ENCODE data around the gene RAB11FIP4.

Gene RAB11FIP4

DNA sequence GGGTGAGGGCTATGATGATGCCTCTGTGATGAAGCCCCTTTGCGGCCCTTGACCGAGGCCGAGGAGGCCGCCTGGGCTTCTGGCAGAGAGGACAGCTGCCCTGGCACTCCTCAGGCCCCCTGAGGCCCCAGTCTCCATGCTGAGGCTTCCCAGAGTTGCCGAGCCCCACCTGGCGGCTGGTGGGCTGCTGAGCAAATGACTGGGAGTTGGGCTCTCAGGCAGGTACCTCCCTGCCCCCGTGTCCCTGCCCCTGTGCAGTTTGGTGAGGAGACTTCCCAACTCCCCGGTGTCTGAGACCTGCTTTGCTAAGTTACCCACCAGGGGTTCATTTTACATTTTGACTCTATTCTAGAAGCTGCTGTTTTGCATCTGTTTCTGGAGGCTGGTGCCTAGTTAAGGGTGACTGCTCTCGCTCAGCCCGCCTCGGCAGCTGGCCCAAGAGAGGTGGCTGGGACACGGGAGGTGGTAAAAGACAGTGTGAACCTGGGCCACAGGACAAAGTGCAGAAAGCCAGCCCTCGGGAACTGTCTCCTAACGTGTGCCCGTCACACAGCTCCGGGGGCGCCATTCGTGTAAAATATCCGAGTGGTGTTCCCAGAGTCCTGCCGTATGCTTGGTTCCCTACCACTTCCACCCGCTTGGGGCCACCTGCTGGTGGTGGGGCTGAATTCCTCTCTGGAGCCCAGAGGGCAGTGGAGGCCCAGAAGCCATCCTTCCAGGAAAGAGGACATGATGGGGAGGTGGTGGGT is 134.5 kb downstream of the RAB11FIP4 start:
- peaks cover 0 to 7% (median 0%) of the 10 kb centered on the region in 11 experiments; a peak in 4 of 22 replicates for H4K20me1 ChIP-seq
- H3K4me3 ChIP-seq, result no peak overlapping the region
- no peak for TF ChIP-seq Cebpa-rat (IDR thresholded peaks at IDR 0.05)
- H3K4me2 ChIP-seq, result no peak overlapping the region
- peaks cover 0 to 6% (median 2%) of the 10 kb centered on the region in 10 experiments; a peak in 6 of 20 replicates for H3K4me1 ChIP-seq
- H3K27me3 ChIP-seq, result no peaks in the 10 kb centered on the region
- H3K9ac ChIP-seq, result no peak overlapping the region
- peaks cover 11 to 22% (median 16%) of the 10 kb centered on the region in 11 experiments for H3K9me3 ChIP-seq (replicated peaks in 1 of 11)
- H3K27ac ChIP-seq, result no peak overlapping the region
- H3K36me3 ChIP-seq, result peaks cover 18 to 91% (median 80%) of the 10 kb centered on the region in 11 experiments

DNA sequence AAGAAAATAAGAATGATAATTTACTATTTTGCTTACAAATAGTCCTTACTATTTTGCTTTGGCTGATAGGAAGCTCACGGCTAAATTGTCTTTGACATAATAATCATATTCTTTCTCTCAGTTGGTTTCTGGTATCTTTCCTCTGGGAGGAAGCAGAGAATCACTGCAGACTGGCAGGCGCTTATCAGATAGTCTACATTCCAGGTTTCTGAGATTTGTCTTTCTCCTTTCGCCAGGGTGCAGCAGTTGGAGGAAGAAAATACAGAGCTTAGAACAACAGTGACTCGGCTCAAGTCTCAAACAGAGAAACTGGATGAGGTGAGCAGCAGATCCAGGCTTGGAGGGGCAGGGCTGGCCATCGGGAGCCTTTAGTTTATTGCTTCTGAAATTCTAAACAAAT is 136.1 kb downstream of the RAB11FIP4 start:
- Histone ChIP-seq H3K4me1 (peaks cover 0 to 6% (median 2%) of the 10 kb centered on the region in 10 experiments; a peak in 6 of 20 replicates), H3K4me2 (no peak overlapping the region), H3K27ac (no peak overlapping the region), H3K4me3 (no peak overlapping the region), H3K27me3 (no peaks in the 10 kb centered on the region), H4K20me1 (peaks cover 0 to 9% (median 0%) of the 10 kb centered on the region in 11 experiments; a peak in 3 of 22 replicates), H3K9ac (no peak overlapping the region), H3K36me3 (peaks cover 22 to 91% (median 81%) of the 10 kb centered on the region in 11 experiments), H3K9me3 (replicated peaks in 1 of 11) (peaks cover 11 to 22% (median 16%) of the 10 kb centered on the region in 11 experiments)
- no peak for TF ChIP-seq Cebpa-rat (IDR thresholded peaks at IDR 0.05)

DNA sequence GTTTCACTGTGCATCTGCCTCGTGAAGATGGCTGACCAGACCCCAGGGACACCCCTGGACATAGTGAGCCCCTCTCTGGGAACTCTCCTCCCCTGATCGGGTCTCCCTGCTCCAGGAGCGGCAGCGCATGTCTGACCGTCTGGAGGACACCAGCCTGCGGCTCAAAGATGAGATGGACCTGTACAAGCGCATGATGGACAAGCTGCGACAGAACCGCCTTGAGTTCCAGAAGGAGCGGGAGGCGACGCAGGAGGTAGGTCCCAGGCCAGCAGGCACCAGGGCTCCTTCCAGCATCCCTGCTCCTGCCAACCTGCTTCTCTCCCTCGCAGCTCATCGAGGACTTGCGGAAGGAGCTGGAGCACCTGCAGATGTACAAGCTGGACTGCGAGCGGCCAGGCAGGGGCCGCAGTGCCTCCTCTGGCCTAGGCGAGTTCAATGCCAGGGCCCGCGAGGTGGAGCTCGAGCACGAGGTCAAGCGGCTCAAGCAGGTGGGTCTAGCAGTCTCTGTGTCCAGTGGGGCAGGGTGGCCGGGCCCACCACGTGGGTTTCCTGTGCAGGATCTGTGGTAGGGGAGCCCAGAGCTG is 136.9 kb downstream of the RAB11FIP4 start:
- H3K4me1 ChIP-seq, result peaks cover 4 to 11% (median 8%) of the 10 kb centered on the region in 10 experiments
- H3K4me2 ChIP-seq, result no peak overlapping the region
- H3K9ac ChIP-seq, result no peak overlapping the region
- H4K20me1 ChIP-seq, result peaks cover 0 to 13% (median 0%) of the 10 kb centered on the region in 11 experiments; a peak in 7 of 22 replicates
- peaks cover 21 to 87% (median 75%) of the 10 kb centered on the region in 11 experiments for H3K36me3 ChIP-seq
- no peak overlapping the region for H3K4me3 ChIP-seq
- H3K9me3 ChIP-seq (replicated peaks in 1 of 11), result peaks cover 9 to 15% (median 11%) of the 10 kb centered on the region in 11 experiments
- TF ChIP-seq Cebpa-rat (IDR thresholded peaks at IDR 0.05), result no peak
- no peak overlapping the region for H3K27ac ChIP-seq
- H3K27me3 ChIP-seq, result no peaks in the 10 kb centered on the region

DNA sequence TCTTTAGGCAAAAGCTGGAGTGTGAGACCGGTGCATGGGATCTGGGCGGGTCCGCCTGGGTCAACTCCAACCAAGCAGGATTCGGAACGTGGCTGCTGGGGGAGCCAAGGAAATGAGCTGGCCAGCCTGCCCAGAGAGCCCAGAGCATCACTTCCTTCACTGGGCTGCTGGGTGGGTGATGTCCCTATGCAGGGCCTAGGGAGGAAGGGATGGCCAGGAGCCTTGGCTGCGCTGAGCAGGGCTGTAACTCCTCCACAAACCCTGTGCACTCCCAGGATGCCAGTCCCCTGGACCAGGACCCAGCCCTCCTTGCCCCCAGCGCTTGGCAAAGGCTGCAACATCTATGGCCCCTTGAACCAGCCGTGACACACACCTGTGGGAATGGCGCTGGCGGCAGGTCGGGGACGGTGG is 138.4 kb downstream of the RAB11FIP4 start:
- no peak for TF ChIP-seq Cebpa-rat (IDR thresholded peaks at IDR 0.05)

DNA sequence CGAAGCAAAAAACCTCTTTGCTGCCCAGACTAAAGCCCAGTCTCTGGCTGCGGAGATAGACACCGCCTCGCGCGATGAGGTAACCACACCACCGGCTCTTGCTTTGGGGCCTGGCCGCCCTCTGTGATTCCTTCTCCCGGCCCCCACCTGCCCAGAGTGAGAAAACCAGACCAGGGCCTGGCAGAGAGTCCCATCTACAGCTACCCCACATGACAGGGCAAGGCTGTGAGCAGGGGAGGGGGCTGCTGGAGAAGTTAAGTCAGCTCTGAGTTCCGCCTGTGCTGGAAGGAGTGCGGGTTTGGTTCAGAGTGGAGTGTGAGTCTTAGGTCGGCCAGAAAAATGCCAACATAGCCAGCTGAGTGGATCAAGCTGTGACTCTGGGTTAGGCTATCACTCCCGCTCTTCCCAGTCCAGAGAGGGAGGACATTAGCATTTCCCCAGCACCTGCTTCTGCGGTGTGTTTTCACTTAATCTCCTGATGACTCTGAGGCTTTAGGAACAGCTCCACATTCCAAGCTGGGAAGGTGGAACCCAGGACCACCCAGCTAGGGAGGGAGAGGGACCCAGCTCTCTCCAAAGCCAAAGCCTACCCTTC is 139.0 kb downstream of the RAB11FIP4 start:
- no peak overlapping the region for H3K27ac ChIP-seq
- no peak overlapping the region for H3K4me3 ChIP-seq
- H3K27me3 ChIP-seq, result no peaks in the 10 kb centered on the region
- peaks cover 0 to 32% (median 0%) of the 10 kb centered on the region in 11 experiments; a peak in 9 of 22 replicates for H4K20me1 ChIP-seq
- no peaks in the 10 kb centered on the region for H3K9me3 ChIP-seq (replicated peaks in 1 of 11)
- TF ChIP-seq Cebpa-rat (IDR thresholded peaks at IDR 0.05), result no peak
- H3K4me1 ChIP-seq, result peaks cover 8 to 26% (median 18%) of the 10 kb centered on the region in 10 experiments
- peak overlapping the region in 1 of 11 experiments; percentile 23; a peak in 1 of 22 replicates for H3K9ac ChIP-seq
- H3K36me3 ChIP-seq, result peaks cover 10 to 69% (median 61%) of the 10 kb centered on the region in 11 experiments; a peak in 18 of 22 replicates
- H3K4me2 ChIP-seq, result no peak overlapping the region

More for the DNA sequence above, 138.4 kb downstream of the RAB11FIP4 start:
- H3K9ac ChIP-seq, result no peak overlapping the region; a peak in 1 of 22 replicates
- peaks cover 0 to 27% (median 0%) of the 10 kb centered on the region in 11 experiments; a peak in 8 of 22 replicates for H4K20me1 ChIP-seq
- peaks cover 0 to under 1% (median 0%) of the 10 kb centered on the region in 11 experiments; a peak in 1 of 22 replicates for H3K9me3 ChIP-seq (replicated peaks in 1 of 11)
- peaks cover 10 to 72% (median 61%) of the 10 kb centered on the region in 11 experiments; a peak in 18 of 22 replicates for H3K36me3 ChIP-seq
- no peak overlapping the region for H3K4me3 ChIP-seq
- H3K4me1 ChIP-seq, result peaks cover 8 to 22% (median 16%) of the 10 kb centered on the region in 10 experiments
- H3K27me3 ChIP-seq, result no peaks in the 10 kb centered on the region
- no peak overlapping the region for H3K27ac ChIP-seq
- no peak overlapping the region for H3K4me2 ChIP-seq

DNA sequence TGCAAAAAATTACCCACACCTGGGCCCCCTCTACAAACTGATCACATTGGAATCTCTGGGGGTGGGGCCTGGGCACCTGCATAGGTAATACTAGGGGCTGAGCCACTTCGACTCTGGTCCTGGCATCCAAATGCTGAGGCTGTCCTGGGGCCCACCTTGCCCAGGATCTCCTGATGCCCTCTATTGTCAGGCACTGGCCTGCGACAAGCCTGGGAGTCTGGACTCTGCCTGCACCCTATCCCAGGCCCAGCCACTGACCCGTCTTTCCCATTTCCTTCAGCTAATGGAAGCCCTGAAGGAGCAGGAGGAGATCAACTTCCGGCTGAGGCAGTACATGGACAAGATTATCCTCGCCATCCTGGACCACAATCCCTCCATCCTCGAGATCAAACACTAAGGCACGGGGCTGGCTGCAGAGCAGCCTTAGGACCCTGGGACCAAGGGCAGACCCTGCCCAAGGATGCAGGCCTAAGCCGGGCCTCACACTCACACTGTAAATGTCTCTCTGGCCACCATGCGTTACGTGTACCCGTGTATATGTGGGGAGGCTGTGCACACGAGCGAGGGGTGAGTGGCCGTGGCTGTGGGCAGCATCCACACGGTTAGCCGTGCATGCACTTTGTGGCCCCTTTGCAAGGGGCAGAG is 140.0 kb downstream of the RAB11FIP4 start:
- Histone ChIP-seq H3K4me2 (no peak overlapping the region), H4K20me1 (peaks cover 0 to 33% (median 0%) of the 10 kb centered on the region in 11 experiments; a peak in 8 of 22 replicates), H3K27ac (no peak overlapping the region), H3K27me3 (no peaks in the 10 kb centered on the region), H3K4me3 (no peak overlapping the region), H3K36me3 (peaks cover 10 to 63% (median 59%) of the 10 kb centered on the region in 11 experiments; a peak in 18 of 22 replicates), H3K4me1 (peaks cover 8 to 35% (median 28%) of the 10 kb centered on the region in 10 experiments), H3K9me3 (replicated peaks in 1 of 11) (no peaks in the 10 kb centered on the region), H3K9ac (no peak overlapping the region; a peak in 2 of 22 replicates)
- no peak for TF ChIP-seq Cebpa-rat (IDR thresholded peaks at IDR 0.05)

DNA sequence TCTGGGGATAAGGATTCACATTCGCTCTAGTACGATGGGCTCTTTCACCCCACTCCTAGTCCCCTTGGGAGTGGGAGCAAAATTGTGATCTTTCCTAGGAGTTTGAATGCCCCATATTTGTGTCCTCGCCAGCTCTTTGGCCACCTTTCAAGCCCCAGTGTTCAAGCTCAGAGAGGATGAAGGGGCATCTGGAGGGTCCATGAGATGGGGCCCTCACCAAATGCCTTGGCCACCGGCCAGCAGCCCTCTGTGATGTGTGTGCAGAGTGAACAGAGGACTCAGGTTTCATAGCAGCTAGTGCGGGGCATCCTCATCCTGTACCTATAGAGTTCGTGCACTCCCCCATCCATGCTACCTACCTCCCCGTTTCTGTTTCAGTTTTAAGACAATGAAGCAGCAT is 140.6 kb downstream of the RAB11FIP4 start:
- Histone ChIP-seq H4K20me1 (peaks cover 0 to 37% (median under 1%) of the 10 kb centered on the region in 11 experiments; a peak in 9 of 22 replicates), H3K4me3 (no peak overlapping the region), H3K4me1 (peaks cover 10 to 42% (median 34%) of the 10 kb centered on the region in 10 experiments), H3K27me3 (no peaks in the 10 kb centered on the region), H3K9ac (no peak overlapping the region; a peak in 2 of 22 replicates), H3K36me3 (peaks cover 10 to 57% (median 55%) of the 10 kb centered on the region in 11 experiments; a peak in 18 of 22 replicates), H3K4me2 (no peak overlapping the region), H3K27ac (no peak overlapping the region), H3K9me3 (replicated peaks in 1 of 11) (no peaks in the 10 kb centered on the region)
- TF ChIP-seq Cebpa-rat (IDR thresholded peaks at IDR 0.05), result no peak

DNA sequence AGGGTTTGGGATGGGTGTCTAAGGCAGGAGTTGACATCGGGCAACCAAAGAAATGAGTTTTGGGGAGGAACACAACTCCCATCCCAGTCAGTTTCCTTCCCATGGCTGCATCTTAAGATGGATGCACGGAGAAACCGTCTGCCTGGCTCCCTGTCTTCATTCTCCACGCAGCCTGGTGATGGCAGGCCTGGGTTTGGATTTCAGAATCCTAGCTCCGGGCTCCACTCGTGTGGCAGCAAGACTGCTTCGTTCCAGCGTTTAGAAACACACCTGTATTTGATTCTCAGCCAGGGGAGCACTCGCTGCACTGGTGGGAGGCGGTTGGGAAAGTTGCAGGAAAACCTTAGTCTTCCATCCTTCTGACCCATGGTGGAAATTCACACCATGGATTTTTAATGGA is 141.1 kb downstream of the RAB11FIP4 start:
- no peak overlapping the region for H3K9ac ChIP-seq
- H3K4me3 ChIP-seq, result no peak overlapping the region
- TF ChIP-seq Cebpa-rat (IDR thresholded peaks at IDR 0.05), result no peak
- peaks cover 12 to 46% (median 39%) of the 10 kb centered on the region in 10 experiments for H3K4me1 ChIP-seq
- H3K9me3 ChIP-seq (replicated peaks in 1 of 11), result no peaks in the 10 kb centered on the region
- H3K36me3 ChIP-seq, result peaks cover 10 to 54% (median 51%) of the 10 kb centered on the region in 11 experiments; a peak in 18 of 22 replicates
- H4K20me1 ChIP-seq, result peaks cover 0 to 42% (median 5%) of the 10 kb centered on the region in 11 experiments; a peak in 10 of 22 replicates
- H3K4me2 ChIP-seq, result no peak overlapping the region
- no peaks in the 10 kb centered on the region for H3K27me3 ChIP-seq
- no peak overlapping the region for H3K27ac ChIP-seq

Data from BLaER1 treated with 17β-estradiol and CSF1 and Interleukin-3, amounts not matched to agents 10 nM and 100 nM (cell line).